GM12892 (cell line): Measurements from ENCODE around the gene KRTAP6-1.

Experiments
- POLR2A ChIP-seq: IDR thresholded peaks from 2 replicates; pipeline ENCODE4 v1.6.1; 2011; ENCODE audit warnings: low read depth, low read length, control low read depth
- POLR2AphosphoS5 ChIP-seq: IDR thresholded peaks from 2 replicates; pipeline ENCODE4 v1.6.1; 2011; ENCODE audit warnings: low read depth, low read length, control low read depth
- TAF1 ChIP-seq: IDR thresholded peaks from 2 replicates; pipeline ENCODE4 v1.6.1; 2011; ENCODE audit warnings: low read depth, mild to moderate bottlenecking, control low read depth, low read length, borderline replicate concordance

- TF ChIP-seq POLR2A (no peak), POLR2AphosphoS5 (no peak), TAF1 (no peak)
Observed at GRCh38 chr21:30605968-30606367, 7.8 kb downstream of the KRTAP6-1 start.
